Stimulated activated CD8-positive, alpha-beta memory T cell treated with anti-CD3 and anti-CD28 coated beads, Interleukin-15, amount 100 ng/mL, for 48 hours (primary cell): Measurements from ENCODE around the gene NAT9.

Experiments
- DNase-seq, 2 donors: peaks; one replicate each; pipeline ENCODE4 v3.0.0-alpha.2; 2020; ENCODE audit warnings: low read depth in 2 of 2

NAT9 gene

DNA sequence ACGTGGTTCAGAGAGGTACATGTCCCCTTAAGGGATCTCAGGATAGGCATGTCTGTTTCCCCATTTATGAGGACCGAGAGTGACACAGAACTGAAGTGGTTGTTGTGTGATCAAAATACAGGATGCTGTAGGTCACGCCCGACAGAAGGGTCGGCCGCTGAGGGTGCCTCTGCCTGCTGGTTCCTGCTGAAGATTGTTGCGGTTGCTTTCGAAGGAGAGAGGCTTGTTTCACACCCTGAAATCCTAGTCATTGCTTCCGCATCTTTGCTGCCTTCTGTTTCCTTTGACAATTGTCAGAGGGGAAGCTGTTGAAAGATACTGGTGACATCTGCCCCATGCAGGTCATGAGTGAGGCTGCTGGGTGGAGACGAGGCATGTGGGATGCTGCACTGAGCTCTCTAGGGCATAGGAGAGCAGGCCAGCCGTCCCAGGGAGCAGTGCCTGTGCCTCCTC is 3.8 kb upstream of the NAT9 start:
- DNase-seq, result peak; percentile 58 to 59

DNA sequence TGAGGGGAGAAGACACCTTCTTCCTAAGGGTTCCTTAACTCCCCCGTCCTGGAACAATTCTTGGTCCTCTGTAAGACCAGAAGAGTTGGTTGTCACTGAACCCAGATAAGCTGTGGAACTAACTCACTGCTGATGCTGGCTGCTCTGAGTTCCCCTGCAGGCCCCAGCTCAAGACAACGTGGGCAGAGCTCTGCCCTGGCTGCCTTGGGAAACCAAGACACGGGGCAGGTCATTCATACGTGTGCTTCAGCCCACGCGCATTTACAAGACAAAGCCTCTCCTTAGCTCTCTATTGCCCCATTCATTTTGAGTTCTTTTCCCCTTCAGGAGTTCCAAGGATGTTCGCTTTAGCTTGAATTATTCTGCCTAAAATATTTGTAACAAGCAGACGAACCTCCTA is 3.4 kb upstream of the NAT9 start:
- DNase-seq, result no peak

DNA sequence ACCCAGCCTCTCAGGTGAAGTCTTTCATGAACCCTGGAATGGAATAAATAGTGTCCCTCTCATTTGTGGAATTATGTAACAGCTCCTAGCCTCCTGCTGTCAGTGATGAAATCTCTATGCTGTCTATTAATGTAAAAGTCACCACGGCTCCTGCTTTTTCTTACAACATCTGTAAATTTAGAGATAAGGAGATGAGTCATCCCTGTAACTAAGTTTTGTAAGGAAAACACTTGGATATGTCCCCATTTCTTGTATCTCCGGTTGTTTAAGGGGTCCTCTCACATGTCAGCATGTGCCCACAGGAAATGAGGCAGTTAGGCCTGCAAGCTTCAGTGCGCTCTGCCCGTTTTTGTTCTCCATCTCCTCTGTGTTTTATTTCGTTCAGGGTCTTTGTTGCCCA is 2.8 kb upstream of the NAT9 start:
- no peak for DNase-seq

DNA sequence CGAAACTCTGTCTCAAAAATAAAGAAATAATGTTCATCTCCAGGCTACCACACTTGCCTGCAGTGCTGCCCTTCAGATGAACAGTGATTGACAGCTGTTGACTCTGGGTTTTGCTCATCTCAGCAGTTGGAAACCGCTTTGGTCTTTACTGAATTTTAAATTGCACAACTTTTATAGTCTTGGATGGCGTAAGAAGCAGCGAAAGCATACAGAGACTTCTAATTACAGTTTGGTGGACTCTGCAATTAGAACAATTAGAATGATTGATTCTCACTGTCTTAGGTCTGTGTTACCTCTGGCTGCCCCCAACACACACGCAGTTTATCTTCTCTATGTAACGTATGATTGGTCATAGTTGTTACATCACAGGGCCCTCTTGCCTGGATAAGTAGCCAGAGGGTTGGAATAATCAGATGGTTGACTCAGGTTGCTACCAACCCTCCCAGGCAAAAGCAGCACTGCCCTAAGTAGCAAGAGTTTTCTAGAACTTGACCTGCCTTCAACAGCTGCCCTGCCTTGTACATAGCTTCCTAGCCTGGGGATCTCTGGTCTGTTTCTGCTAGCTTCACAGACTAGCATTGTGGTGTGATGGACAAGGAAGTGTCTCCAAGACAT is 1.9 kb upstream of the NAT9 start:
- no peak for DNase-seq

DNA sequence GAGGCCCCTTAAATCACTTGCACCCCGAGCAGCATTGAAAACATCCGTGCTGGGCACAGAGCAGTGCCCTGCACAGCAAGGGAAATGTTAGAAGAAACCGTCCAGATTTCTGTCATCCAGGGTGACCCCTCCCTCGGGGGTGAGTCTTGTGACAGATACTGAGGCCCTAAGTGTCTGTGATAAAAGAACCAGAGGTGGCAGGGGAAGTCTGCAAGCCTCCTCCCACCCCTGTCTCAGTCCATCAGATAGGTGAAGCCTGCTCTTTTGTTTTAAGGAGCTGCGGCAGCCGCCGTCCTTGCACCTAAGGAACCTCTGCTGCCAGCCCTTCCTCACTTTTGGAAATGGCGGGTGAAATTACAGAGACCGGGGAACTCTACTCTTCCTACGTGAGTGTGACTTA is 845 bp upstream of the NAT9 start:
- DNase-seq, result no peak

DNA sequence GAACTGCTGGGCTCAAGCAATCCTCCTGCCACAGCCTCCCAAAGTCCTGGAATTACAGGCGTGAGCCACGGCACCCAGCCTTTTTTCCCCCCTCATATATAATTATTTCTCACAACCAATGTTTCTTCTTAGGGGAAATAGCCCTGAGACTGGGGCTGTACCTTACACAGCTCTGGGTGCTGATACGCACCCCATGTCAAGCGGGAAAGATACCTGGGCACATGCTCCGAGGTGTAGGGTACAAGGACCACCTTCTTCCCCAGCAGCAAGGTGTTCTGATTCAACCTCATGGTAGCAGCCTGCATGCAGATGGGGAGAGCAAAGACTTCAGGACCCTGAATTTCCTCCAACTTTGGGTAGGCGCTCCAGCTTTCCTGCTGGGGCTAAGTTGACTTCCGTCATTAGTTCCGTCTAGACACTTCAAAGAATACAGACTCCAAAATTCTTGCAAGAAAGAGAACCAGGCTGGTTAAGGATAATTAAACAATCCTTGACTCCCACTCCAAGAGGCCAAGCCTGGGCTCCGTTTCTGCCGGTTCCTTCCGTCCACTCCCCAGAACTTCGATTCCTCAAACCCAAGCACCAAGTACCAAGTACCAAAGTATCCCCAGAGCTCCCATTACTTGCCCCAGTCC is 619 bp downstream of the NAT9 start:
- DNase-seq, result no peak

DNA sequence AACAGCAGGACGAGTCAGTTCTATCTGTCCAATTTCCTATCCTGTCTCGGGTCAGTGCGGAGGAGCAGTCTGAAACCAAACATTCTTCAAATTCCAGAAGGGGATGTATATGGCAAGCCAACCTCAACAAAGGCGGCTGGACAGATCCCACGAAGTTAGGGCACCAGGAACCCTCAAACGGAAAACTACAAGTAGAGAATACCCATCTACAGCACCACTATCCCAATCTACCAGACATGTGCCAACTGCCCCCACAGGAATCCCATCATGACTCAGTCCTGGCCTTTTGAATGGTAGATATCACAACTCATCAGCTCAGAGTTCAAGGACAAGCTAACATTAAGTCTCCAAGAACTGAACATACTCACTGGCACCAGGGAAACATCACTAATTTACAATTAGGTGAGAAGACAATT is 2.3 kb downstream of the NAT9 start:
- DNase-seq, result no peak

DNA sequence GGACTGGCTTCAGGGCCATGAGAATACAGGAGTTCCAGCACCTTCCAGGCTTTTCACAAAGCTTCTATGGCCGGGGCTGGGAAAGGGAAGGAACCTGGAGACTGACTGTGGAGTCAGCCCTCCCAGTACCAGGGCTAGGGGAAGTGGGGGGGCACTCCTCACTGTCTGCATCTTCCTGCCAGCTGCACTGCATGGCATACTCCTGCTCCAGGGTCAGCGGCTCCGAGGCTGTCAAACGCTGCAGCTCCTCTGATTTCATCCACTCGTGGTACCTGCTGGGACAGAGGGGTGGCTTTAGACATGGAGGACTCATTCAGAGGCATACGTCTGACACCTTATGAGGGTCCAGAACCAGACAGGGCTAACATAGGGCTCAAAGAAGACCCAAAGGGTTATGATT is 2.7 kb downstream of the NAT9 start:
- DNase-seq, result no peak

DNA sequence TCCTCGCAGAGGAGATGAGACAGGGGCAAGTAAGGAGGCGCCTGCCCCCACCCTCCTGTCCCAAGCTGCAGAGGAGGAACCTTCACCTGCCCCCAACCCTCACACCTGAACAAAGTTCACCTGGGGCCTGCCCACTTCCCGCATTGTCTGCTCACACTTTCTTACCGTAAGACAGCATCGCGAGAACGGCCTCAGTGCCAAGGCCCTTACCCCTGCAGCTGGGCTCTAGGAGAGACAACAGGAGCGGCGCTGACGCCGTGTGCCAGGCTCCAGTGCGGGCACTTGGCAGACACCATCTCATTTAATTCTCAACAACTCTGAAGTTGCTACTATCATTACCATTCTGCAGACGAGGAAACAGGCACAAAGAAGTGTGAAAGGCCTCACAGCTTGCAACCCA is 4.1 kb downstream of the NAT9 start:
- no peak for DNase-seq

DNA sequence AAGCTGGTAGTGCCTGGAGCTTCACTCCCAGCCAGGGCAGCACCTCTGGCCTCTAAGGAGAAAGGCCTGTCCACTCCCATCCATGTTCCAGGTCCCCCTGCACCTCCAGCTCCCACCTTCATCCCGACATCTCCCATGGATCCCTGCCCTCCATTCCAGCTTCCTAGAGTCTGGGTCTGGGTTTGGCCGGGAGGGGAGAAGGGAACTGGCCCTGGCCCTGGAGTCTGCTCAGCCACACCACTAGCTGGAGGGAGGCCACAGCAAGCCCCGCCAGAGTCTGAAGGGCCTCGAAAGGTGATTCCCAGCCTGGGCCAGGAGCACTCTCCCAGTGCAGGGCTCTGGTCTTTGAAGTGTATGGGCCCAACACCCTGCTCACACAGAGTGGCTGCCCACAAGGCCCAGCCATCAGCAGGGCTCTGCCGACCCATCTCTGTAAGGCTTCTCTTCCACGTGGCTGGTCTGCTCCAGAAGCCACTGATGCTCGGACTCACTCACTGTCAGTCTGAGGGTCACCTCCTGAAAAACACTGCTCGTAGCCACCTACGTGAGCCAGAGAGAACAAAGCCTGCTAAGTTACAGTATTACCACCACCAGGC is 4.7 kb downstream of the NAT9 start:
- no peak for DNase-seq

DNA sequence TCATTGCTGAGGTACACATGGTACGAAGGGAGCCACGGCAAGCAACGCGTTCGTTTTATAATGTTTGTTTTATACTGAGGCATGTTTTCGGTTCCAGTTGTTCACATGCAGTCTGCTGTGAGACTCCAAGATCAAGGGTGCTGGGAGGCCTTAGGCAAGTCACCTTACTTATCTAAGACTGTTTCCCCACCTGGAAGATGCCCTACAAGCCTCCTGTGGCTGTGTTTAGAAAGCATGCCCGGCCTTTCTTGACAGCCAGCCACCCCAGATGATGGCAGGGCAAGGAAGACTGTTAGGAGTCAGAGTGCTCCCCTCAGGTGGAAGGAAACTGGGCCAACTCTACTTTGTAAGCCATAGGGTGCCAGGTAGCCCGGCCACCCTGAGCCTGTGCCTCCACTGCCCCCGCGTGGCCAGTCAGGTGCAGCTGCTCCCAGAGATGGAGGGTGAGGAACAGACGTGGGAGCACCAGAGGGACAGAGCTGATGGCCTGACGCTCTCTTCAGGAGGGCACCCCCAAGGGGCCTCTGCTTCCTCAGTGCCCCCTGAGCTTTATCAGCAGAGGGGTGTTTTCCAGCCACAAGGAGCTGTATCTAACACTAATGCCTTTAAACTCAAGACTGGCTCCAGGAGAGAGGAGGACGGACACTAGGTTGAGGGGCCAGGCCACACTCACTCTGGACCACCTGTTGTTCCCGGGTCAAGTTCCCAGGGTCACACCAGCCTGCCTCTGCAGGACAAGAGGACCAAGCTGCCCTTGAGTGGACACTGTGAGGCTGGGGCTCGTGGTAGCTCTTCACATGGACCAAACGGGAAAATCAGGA is 5.4 kb downstream of the NAT9 start:
- DNase-seq, result peak in 1 of 2 donors; percentile 48

DNA sequence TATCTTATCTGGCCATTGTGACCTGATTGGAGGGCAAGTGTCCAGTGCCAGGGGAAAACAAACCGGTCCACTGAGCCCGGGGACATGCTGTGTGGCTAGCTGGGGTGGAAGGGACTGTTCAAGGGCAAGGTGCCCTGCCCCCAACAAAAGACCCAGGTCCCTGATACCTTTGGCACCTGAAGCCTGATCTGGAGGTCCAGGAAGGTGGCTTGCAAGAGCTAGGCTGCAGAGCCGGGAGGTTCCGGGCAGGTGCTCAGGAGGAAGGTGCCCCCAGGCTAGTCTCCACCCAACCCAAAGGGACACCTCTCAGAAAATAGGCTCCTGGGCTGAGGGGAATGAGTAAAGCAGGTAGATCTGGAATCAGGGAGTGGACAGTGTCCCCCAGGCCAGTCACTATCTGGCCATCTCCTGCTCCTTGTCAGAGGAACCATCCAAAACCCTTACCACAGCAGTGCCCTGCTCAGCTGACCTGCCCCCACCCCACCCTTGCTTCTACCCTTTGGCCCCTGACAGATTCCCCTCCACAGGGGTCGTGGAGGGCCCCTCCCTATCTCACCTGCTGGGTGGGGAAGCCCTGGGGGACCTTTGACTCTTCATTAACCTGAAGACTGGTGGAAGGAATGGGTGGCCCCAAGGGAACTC is 6.2 kb downstream of the NAT9 start:
- no peak for DNase-seq

DNA sequence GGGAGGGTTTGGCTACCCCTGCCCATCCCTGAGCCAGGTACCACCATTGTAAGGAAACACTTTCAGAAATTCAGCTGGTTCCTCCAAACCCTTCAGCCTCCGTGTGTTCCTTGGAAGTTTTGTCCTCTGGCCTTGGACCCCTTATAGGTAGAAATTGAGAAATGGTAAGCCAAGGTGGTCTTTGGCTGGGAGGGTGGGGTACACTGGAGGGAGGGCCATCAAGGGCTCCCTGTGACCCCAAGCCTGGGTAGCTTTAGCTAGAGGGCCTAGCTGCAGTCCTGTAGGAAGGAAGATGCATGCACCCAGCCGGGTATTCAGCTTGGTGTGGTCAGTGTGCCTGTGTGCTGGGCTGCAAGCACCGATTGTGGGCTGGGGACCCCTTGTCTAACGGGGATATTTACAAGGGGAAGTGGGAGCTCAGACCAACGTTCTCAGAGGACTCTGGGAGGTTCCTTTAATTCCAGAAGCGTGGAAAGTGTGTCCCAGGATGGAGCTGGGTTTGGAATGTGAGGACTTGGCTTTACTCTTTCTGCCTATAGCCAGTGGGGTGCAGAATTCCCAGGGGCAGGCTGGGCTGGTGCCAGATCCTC is 6.8 kb downstream of the NAT9 start:
- DNase-seq, result no peak

DNA sequence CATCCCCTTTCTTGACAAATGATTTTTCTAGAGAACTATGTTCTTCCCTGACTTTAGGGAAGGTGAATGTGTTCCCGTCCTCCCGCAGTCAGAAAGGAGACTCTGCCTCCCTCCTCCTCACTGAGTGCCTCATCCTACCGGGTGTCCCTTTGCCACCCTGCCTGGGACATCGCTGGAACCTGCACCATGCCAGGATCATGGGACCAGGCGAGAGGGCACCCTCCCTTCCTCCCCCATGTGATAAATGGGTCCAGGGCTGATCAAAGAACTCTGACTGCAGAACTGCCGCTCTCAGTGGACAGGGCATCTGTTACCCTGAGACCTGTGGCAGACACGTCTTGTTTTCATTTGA is 7.4 kb downstream of the NAT9 start:
- no peak for DNase-seq

DNA sequence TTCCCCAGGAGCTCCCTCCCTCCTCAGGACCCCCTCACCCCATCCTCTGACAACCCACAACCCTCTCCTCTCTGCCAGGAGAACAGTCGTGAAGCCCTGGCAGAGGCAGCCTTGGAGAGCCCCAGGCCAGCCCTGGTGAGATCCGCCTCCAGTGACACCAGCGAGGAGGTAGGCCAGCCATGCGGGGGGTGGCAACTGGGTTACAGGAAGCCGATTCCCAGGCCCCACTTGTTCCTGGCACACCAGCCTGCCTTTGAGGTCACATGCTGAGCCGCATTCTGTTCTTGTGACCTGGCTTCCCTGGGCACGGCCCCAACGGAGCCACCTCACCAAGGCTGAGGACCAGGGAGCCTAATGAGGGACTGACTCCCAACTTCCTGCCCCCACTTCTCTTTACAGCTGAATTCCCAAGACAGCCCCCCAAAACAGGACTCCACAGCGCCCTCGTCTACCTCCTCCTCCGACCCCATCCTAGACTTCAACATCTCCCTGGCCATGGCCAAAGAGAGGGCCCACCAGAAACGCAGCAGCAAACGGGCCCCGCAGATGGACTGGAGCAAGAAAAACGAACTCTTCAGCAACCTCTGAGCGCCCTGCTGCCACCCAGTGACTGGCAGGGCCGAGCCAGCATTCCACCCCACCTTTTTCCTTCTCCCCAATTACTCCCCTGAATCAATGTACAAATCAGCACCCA is 7.9 kb downstream of the NAT9 start:
- DNase-seq, result no peak

DNA sequence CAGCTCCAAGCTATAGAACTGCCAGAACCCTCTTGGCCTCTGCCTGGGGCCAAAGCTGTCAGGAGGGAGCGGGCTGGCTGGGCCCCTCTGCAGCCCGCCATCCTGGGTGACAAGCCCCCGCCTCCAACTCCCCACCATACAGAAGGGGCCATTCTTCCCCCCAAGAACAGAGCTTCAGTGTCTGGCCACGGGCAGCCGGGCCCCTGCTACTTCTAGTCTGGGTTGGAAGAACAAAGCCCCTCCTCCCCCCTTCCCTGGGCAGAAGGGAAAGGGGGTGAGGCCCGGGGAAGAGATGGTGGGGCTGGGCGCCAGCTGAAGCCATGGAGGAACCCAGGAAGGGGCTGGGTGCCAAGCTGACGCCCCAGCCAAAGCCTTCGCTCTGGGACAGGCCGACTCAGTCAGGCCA is 9.0 kb downstream of the NAT9 start:
- no peak for DNase-seq

DNA sequence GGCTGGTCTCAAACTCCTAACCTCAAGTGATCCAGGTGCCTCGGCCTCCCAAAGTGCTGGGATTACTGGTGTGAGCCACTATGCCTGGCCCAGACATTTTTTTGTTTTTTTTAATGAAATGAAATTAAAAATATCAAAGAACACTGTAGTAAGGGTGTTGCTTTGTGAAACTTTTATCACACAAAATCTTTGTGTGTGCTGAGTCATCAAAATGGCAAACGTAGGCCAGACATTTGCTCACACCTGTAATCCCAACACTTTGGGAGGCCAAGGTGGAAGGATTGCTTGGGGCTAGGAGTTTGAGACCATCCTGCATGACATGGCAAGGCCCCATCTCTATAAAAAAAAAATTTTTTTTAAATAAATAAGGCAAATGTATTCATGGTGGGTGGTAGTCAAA is 9.7 kb downstream of the NAT9 start:
- no peak for DNase-seq

DNA sequence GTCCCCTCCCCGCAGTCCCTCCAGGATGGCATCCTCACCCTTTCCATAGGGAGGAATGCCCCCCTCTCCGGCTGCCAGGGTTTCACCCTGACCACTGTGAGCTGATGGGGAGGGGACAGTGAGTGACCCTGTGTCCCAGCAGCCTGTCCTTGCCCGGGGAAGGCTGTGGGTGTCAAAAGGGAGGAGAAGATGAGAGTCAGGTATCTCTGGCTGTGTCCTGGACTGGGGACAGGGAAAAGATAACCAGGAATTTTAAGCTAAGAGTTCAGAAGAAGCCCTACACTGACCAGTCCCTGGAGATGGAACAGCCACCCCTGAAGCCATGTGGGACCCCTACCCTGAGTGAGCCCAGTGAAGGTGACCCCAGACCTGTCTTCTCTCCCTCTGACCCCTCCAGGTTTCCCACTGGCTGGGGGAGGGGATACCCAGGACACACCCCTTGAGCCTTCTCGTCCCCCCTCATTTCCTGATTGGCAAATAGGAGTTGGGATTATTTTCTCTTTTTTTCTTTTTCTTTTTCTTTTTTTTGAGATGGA is 11.3 kb downstream of the NAT9 start:
- DNase-seq, result no peak

DNA sequence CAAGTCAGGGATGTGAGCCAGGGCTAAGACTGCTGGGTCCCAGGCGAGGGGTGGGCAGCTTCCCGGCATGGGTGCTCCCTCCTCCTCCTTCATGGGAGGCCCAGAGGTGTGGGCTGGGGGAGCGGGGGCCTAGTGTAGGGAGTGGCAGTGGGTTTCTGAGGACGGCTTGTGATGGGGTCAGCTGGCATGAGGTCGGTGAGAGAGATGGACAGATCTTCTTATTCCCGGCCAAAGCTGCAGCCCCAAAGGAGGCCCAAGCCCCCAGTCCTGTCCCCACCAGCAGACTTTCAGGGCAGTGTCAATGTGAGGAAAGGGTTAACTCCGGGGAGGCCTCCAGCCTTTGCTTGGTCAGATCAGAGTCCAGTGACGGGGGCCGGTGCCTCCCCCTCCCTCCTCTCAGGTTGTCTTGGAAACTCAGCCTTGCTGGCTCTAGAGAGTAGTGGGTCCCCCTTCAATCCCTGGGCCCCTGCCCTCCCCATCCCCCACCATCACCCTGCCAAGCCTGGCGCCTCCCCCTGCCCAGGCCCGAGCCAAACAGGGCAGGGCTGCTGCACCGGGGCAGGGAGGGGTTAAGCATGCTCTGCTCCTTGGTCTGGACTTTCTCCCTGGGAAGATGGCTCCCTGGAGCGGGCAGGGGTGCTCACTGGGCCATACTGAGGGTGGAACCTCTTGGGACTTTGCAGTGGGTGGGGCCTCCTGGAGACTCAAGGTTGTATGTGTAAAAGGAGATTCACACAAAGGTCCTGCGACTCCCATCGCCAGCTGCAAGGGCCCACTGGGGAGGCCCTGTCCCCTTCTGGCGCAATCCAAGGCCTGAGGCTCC is 12.4 kb downstream of the NAT9 start:
- DNase-seq, result no peak

DNA sequence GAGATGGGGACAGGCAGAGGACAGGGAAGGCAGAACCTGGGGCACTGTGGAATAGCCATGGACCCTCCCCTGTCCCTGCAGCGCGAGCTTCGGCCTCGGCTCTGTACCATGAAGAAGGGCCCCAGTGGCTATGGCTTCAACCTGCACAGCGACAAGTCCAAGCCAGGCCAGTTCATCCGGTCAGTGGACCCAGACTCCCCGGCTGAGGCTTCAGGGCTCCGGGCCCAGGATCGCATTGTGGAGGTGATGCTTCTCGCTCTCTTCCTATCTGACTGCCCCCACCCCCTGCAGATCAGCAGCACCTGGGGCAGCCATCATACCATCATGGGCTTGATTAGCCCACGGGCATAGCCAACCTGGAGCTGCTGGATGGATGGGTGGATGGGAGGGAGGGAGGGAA is 14.2 kb downstream of the NAT9 start:
- DNase-seq, result no peak
